HUDEP-2 (cell line): ENCODE data around the gene COL6A5.
A peak's percentile ranks its signal among the peaks of the same experiment; 100 is the strongest.
"Not testable (repeated sequence)": the region's sequence is repeated elsewhere in the genome, so short reads cannot be mapped to it uniquely, and the experiment has no call there.

Experiments
- DNase-seq, 76 experiments: peaks; one replicate each; lab custom pipeline; 2025; ENCODE audit not compliant: unreplicated experiment in 76 of 76; lab: John Stamatoyannopoulos, UW

COL6A5 gene, protein sequence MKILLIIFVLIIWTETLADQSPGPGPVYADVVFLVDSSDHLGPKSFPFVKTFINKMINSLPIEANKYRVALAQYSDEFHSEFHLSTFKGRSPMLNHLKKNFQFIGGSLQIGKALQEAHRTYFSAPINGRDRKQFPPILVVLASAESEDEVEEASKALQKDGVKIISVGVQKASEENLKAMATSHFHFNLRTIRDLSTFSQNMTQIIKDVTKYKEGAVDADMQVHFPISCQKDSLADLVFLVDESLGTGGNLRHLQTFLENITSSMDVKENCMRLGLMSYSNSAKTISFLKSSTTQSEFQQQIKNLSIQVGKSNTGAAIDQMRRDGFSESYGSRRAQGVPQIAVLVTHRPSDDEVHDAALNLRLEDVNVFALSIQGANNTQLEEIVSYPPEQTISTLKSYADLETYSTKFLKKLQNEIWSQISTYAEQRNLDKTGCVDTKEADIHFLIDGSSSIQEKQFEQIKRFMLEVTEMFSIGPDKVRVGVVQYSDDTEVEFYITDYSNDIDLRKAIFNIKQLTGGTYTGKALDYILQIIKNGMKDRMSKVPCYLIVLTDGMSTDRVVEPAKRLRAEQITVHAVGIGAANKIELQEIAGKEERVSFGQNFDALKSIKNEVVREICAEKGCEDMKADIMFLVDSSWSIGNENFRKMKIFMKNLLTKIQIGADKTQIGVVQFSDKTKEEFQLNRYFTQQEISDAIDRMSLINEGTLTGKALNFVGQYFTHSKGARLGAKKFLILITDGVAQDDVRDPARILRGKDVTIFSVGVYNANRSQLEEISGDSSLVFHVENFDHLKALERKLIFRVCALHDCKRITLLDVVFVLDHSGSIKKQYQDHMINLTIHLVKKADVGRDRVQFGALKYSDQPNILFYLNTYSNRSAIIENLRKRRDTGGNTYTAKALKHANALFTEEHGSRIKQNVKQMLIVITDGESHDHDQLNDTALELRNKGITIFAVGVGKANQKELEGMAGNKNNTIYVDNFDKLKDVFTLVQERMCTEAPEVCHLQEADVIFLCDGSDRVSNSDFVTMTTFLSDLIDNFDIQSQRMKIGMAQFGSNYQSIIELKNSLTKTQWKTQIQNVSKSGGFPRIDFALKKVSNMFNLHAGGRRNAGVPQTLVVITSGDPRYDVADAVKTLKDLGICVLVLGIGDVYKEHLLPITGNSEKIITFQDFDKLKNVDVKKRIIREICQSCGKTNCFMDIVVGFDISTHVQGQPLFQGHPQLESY (N-terminal part only)

DNA sequence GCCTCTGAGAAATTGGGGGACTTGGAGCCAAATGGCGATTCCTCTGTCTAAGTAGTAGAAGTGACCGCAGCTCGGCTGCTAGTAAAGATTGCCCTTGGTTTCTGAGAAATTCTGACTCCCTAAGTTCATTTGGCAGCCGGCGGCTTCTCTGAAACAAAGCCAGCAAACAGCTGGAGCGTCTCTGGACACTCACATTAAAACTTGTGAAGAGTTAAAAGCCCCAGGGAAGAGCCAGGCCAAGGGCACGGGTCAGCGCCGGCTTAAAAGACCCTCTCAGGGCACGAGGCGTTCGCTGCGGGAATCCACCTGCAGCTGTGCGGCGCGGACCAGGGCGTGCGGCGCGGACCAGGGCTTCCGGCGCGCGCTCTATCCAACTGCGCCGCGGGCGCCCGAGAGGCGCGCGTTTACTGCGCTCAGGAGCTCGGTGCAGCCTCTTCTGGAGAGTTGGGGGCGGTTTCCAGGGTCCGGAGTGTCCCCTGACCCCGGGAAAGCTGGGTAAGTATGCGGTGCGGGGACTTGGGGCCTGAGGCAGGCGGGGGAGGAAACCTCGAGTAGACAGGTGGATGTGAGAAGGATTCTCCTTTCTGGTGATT, at the start of gene COL6A5:
Gene COL6A5, plus strand, starts transcription at position 186 of the 593 bp plus-strand sequence. CDS start 27,967 bp downstream, outside the sequence.
- DNase-seq, result peak in 9 of 76 experiments; percentile 1 to 53 (median 16)

DNA sequence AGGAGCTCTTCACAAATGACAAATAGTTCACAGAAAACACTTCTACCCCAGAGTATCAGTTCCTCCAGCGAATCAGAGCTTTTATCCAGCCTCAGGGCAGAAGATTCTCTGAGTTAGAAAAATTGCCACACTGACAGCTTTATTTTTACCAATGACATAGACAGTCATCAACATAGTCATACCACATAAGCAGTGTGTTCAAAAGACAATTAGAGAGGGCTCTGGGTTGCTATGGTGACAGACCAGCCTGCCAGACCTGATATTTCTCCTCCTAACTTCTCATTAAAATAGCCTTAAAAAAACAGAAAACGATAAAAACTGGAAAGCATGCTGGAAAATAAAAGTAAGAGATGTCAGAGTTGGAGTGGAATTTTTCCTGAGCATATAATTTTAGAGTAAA, 45.9 kb upstream of the COL6A5 start:
- DNase-seq, result no peak

DNA sequence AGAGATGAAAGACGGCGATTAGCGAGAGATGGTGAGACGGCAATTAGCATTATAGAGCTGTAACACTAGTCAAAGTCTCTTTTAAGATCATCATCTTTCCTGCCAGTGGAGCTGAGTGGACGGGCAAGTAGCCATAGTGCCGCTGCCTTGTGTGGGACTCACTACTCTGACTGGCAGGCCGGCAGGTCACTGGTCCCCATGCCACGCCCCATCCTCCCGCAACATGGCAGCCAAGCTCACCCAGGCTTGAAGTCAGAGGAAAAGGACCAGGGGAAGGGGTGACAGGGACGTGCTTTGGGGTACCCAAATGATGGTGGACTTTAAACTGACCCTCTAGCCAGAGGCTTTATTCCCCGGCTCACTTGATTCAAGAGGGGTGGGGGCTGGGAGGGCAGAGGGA, 44.6 kb upstream of the COL6A5 start:
- no peak for DNase-seq

DNA sequence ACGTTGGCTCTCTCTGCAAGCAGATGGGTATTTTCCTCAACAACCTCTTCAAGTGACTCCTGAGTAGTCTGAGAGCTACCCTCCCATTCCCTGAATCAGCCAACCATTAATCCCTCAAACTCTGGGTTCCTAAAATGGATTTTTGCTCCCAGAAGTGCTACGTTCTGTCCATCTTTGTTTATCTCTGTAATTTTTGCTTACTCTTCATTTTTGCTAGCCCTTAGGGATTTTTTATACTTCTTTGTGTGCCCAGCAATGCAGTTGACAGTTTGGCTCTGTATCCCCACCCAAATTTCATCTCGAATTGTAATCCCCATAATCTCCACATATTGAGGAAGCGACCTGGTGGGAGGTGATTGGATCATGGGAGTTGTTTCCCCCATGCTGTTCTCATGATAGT, 35.4 kb upstream of the COL6A5 start:
- DNase-seq, result no peak

DNA sequence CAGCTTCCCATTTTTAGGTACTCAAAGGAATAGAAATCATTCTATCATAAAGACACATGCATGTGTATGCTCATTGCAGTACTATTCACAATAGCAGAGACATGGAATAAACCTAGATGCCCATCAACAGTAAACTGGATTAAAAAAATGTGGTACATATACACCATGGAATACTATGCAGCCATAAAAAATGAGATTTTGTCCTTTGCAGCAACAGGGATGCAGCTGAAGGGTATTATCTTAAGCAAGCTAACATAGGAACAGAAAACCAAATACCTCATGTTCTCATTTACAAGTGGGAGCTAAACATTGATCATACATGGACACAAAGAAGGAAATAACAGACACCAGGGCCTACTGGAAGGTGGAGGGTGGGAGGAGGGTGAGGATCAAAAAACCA, 33.1 kb upstream of the COL6A5 start:
- DNase-seq, result no peak

- no peak for DNase-seq
These were observed 29.3 kb upstream of the COL6A5 start for GRCh38 chr3:130316169-130316568.

GRCh38 chr3:130323503-130323902, 22.0 kb upstream of the COL6A5 start:
- DNase-seq, result no peak

GRCh38 chr3:130340766-130341165, 4.7 kb upstream of the COL6A5 start:
- DNase-seq, result no peak

- DNase-seq, result no peak
These were observed 4.1 kb upstream of the COL6A5 start for GRCh38 chr3:130341388-130341787.

DNA sequence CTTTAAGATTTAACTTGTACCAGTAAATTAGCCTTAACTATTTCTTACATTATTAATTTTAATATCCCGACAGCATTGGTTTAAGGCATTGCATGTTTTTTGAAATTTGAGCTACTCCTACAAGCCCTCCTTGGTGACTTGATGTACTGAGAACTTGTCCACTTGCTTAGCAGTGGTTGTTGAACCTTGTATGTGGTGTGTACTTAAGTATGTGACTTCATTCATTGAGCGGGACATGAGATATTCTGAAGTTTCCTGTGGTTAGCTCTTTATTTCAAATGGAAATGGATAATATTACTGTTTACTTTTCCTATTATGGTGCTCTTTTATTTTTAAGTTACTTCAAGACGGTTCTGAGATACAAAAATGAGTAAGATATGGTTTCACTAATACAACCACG, 3.6 kb upstream of the COL6A5 start:
- no peak for DNase-seq

DNA sequence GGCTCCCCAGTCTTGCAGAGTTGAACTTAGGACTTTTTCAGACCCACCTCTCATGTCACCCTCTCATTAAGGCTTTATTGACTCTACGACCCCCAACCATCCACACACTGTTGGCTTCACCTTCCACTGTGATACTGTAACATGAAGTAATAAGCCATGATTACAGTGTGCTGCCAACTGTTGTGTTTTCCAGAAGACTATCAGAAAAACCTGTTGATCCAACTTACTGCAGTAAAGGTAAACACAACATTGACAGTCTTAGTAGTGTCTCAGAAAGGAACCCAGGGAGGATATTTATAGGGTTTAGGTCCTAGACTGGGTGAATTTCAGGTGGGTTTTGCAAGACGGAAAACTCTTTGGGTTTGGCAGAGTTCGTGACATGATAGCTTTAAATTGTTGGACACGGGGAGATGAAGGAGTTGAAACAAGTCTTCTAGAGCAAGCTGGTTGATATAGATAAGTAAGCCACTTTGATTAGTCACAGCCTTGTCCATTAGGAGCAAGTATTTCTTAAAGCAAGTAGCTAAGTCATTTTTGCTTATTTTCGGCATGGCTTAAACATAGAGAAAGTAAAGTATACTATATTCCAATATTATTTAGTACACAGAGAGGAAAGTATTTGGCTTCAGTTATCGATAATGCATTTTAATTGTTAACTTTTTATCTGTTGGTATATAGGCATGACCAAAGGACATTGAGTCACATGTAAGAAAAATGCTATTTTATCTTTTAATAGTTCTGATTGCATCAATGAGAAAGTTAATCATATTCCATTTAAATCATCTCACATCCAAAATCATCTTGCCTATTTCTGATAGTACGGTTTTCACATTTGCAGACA, 2.4 kb upstream of the COL6A5 start:
- peak in 13 of 76 experiments; percentile 1 to 49 (median 31) for DNase-seq

DNA sequence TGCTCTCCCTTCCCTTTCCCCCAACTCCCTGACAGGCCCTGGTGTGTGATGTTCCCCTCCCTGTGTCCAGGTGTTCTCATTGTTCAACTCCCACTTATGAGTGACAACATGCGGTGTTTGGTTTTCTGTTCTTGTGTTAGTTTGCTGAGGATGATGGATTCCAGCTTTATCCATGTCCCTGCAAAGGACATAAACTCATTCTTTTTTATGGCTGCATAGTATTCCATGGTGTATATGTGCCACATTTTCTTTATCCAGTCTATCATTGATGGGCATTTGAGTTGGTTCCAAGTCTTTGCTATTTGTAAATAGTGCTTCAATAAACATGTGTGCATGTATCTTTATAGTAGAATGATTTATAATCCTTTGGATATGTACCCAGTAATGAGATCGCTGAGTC, 2.8 kb downstream of the COL6A5 start:
- DNase-seq, result not testable (repeated sequence)

DNA sequence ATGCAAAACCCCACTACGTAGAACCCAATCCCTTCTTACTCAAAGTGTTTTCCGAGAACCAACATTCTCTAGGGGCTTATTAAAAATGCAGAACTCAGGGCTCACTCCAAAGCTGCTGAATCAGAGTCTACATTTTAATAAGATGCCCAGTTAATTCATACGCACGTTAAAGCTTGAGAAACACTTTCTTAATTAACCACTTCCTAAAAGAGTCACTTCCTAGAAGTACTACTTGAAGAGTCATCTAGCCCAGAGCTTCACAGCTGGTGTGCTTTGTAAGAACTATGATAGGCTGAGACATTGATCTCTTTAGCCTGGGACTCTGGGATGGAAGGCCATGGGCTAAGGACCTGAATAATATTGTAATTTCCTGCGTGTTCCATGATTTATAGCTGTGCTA, 9.0 kb downstream of the COL6A5 start:
- DNase-seq, result no peak

GRCh38 chr3:130374033-130374432, 28.6 kb downstream of the COL6A5 start:
- no peak for DNase-seq

GRCh38 chr3:130374908-130375307, 29.4 kb downstream of the COL6A5 start:
- peak in 3 of 76 experiments; percentile 4 to 28 (median 20) for DNase-seq

DNA sequence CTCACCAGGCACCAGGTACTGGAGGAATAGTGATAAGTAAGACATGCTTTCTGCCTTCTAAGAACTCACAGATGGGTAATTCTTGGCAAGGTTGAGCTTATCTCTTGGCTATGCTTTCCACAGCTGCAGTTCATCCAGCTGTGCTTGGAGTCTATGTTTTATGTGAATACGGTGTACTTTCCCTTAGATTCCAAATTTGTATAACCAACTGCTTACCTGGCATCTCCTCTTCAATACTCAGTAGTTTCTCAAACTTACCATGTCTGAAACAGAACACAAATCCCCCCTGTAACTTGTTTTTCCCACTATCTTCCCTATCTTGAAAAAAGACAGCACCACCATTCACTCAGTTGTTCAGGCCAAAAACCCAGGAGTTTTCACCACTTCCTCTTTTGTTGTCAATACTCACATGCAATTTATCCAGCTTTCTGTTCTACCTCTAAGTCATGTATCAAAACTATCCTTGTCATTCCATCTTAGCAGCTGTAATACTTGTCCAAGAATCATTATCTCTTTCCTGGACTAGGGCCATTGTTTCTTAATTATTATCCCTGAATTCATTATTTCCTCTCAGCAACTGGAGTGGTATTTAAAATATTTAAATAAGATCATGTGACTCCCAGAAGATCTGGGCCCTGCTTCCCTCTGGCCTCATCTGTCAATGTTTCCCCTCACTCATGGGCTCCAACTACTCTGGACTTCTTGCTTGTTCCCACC, 32.6 kb downstream of the COL6A5 start:
- peak in 5 of 76 experiments; percentile 6 to 39 (median 14) for DNase-seq

- no peak for DNase-seq
These were observed 33.3 kb downstream of the COL6A5 start for GRCh38 chr3:130378677-130379191.

GRCh38 chr3:130379274-130379673, 33.8 kb downstream of the COL6A5 start:
- no peak for DNase-seq

- DNase-seq, result no peak
These were observed 34.9 kb downstream of the COL6A5 start for GRCh38 chr3:130380398-130380797.
